Urinary bladder (tissue), 4 donors: ENCODE results near the gene TTC12. TPM values are rescaled to one million over a fixed set of nuclear protein-coding genes. Genes with fewer than 3 reads are reported as not detected.

ENCODE experiments used
- DNase-seq: peaks from one replicate; pipeline ENCODE4 v3.0.0-alpha.2; 2015; ENCODE audit errors: extremely low spot score
- H3K27ac ChIP-seq: one replicate; pipeline ENCODE4 v1.5.1; 2013; ENCODE audit warnings: low read depth, mild to moderate bottlenecking, moderate library complexity
- H3K36me3 ChIP-seq: one replicate; pipeline ENCODE4 v1.6.1; 2013; ENCODE audit warnings: mild to moderate bottlenecking, moderate library complexity; ENCODE audit not compliant: insufficient read depth
- H3K4me1 ChIP-seq: one replicate; pipeline ENCODE4 v1.6.1; 2013; ENCODE audit warnings: mild to moderate bottlenecking, moderate library complexity; ENCODE audit not compliant: insufficient read depth
- H3K4me3 ChIP-seq: one replicate; pipeline ENCODE4 v1.5.1; 2013; ENCODE audit warnings: low read depth, low read length
- WGBS: extraction: QIAGEN DNeasy Blood & Tissue Kit; methylation state at CpG from one replicate; pipeline ENCODE4 v1.1.7; 2013; 5-methylcytosine and 5-hydroxymethylcytosine counted together
- polyA plus RNA-seq: library from polyadenylated mRNA; stranded (reverse); fragments of 200-250 nt; gene quantifications from one replicate; pipeline ENCODE4 v1.2.3, GENCODE V29; 2013
- total RNA-seq: library from RNA; depleted of rRNA; stranded (reverse); fragments of >200 nt; gene quantifications from one replicate; pipeline ENCODE4 v1.2.3, GENCODE V29; 2014
- donor health status: healthy with polysubstance abuse.
- donor health status: healthy.

Gene TTC12
- total and polyA plus RNA-seq, 2 donors = 12.0 to 27.7 TPM

- no peak for DNase-seq
- H3K4me1 ChIP-seq = no peaks in the 10 kb centered on the region
- no peak overlapping the region for H3K27ac ChIP-seq
- no peak overlapping the region for H3K4me3 ChIP-seq
- H3K36me3 ChIP-seq = no peaks in the 10 kb centered on the region
Measured at GRCh38 chr11:113382121-113382520, 67.7 kb downstream of the TTC12 start.

GRCh38 chr11:113384551-113384950, 70.2 kb downstream of the TTC12 start:
- no peak overlapping the region for H3K27ac ChIP-seq
- no peak overlapping the region for H3K4me3 ChIP-seq
- DNase-seq = peak; percentile 58
- WGBS = 50% methylated on average over 3 of the region's 3 CpGs
- H3K4me1 ChIP-seq = no peaks in the 10 kb centered on the region
- no peaks in the 10 kb centered on the region for H3K36me3 ChIP-seq

DNA sequence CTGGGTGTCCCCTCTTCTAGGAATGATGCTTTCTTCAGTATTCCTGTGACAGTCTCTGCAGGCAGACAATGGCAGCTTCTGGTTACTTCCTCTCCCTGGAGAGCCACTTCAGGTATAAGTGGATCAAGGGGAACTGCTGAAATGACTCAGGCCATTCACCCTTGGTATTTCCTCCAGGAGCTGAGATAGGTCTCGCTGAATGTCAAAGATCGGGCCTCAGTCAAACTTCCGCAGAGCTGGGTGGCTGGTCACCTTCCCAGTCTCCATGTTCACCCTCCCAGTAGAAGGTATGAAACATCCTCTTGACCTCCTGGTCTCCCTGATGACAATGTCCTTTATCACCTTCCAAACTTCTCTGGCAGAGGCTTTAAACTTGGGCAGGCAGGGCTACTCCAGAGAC, 71.4 kb downstream of the TTC12 start:
- Histone ChIP-seq H3K4me1 (no peaks in the 10 kb centered on the region), H3K36me3 (no peaks in the 10 kb centered on the region), H3K27ac (no peak overlapping the region), H3K4me3 (no peak overlapping the region)
- DNase-seq = no peak
- 95% methylated on average over 3 of the region's 3 CpGs for WGBS

GRCh38 chr11:113386866-113387265, 72.5 kb downstream of the TTC12 start:
- H3K36me3 ChIP-seq = no peaks in the 10 kb centered on the region
- no peak for DNase-seq
- WGBS = 85% methylated on average over 6 of the region's 6 CpGs
- H3K4me1 ChIP-seq = no peaks in the 10 kb centered on the region
- no peak overlapping the region for H3K4me3 ChIP-seq
- no peak overlapping the region for H3K27ac ChIP-seq

DNA sequence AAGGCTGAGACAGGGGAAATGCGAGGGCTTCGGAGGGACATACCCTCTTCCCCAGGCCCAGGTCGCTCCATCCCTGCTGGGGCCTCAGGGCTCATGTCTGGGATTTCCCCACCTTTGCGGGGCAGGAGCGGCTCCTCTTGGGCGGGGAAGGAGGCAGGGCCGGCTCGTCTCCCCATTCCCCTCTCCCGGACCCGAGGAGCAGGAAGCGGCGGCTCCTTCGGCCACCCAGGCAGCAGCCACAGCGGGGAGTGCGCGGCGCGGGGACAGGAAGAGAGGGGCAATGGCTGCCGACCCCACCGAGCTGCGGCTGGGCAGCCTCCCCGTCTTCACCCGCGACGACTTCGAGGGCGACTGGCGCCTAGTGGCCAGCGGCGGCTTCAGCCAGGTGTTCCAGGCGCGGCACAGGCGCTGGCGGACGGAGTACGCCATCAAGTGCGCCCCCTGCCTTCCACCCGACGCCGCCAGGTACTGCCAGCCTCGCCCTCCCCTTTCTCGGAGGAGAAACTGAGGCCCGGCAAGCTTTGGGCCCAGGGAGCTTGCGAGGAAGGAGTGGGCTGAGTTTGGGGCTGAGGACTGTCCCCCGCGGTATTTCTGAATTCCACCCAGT, 73.3 kb downstream of the TTC12 start, which contains the start of gene ANKK1:
TSS of gene ANKK1 (plus strand) at position 175 of the 607 bp plus-strand sequence. CDS start at position 281, 106 bp downstream.
- 7% methylated on average over 45 of the region's 46 CpGs for WGBS
- Histone ChIP-seq H3K4me1 (no peaks in the 10 kb centered on the region), H3K4me3 (peak within 1 kb of the TSS; percentile 10), H3K27ac (no peak within 1 kb of the TSS), H3K36me3 (no peaks in the 10 kb centered on the region)
- DNase-seq = no peak

- DNase-seq = no peak
- Histone ChIP-seq H3K27ac (no peak overlapping the region), H3K4me3 (no peak overlapping the region), H3K36me3 (no peaks in the 10 kb centered on the region), H3K4me1 (no peaks in the 10 kb centered on the region)
- WGBS = 43% methylated on average over 3 of the region's 3 CpGs
Measured at GRCh38 chr11:113389272-113389671, 74.9 kb downstream of the TTC12 start.

- no peaks in the 10 kb centered on the region for H3K4me1 ChIP-seq
Measured at GRCh38 chr11:113392236-113392921, 78.0 kb downstream of the TTC12 start.

GRCh38 chr11:113393501-113393985, 79.2 kb downstream of the TTC12 start:
- H3K27ac ChIP-seq = no peak overlapping the region
- no peaks in the 10 kb centered on the region for H3K36me3 ChIP-seq
- 77% methylated on average over 8 of the region's 8 CpGs for WGBS
- H3K4me1 ChIP-seq = no peaks in the 10 kb centered on the region
- no peak overlapping the region for H3K4me3 ChIP-seq
- DNase-seq = no peak

More at GRCh38 chr11:113392236-113392921, 78.0 kb downstream of the TTC12 start:
- WGBS = 83% methylated on average over 3 of the region's 3 CpGs
- Histone ChIP-seq H3K27ac (no peak overlapping the region), H3K36me3 (no peaks in the 10 kb centered on the region), H3K4me3 (no peak overlapping the region)
- no peak for DNase-seq

GRCh38 chr11:113394919-113395318, 80.5 kb downstream of the TTC12 start:
- Histone ChIP-seq H3K4me3 (no peak overlapping the region), H3K36me3 (no peaks in the 10 kb centered on the region), H3K4me1 (no peaks in the 10 kb centered on the region), H3K27ac (no peak overlapping the region)
- no peak for DNase-seq
- 95% methylated on average over 11 of the region's 11 CpGs for WGBS

GRCh38 chr11:113395782-113396336, 81.5 kb downstream of the TTC12 start:
- Histone ChIP-seq H3K27ac (no peak overlapping the region), H3K36me3 (no peaks in the 10 kb centered on the region), H3K4me1 (no peaks in the 10 kb centered on the region), H3K4me3 (no peak overlapping the region)
- 95% methylated on average over 9 of the region's 9 CpGs for WGBS
- no peak for DNase-seq

DNA sequence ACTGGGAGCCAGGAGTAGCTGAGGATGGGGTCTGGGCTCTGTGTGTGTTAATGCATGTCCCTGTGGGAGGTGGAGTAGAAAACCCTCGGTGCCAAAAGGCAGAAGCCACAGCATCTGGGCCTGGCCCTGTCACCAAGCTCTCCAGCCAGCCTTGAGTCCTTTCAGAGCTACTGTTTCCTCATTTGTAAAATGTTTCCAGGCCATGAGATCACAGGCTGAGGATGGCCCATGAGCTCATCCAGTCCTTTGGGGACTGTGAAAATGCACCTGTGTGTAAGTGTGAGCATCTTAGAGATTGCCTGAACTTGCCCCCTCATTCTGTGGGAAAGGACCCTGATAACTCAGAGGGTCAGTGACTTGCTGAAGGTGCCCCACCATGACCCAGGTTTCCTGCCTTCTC, 82.3 kb downstream of the TTC12 start:
- Histone ChIP-seq H3K4me3 (no peak overlapping the region), H3K27ac (no peak overlapping the region), H3K4me1 (no peaks in the 10 kb centered on the region), H3K36me3 (no peaks in the 10 kb centered on the region)
- 76% methylated on average over 1 of the region's 1 CpG for WGBS
- DNase-seq = no peak

DNA sequence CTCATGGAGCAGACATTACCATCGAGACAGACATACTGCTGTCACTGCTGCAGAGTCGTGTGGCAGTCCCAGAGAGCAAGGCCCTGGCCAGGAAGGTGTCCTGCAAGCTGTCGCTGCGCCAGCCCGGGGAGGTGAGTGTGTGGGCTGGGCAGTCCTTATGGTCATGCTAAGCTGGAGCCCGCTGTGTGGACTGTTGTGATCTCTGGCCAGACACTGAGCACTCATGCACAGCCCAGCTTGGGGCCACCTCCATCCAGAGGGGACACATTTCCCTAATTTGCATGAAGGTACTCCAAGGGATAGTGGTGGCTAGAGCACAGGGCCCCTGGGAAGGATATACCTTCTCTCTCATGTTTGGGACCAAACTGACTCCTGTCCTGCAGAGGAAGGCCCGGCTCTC, 82.8 kb downstream of the TTC12 start:
- H3K4me3 ChIP-seq = no peak overlapping the region
- no peaks in the 10 kb centered on the region for H3K36me3 ChIP-seq
- WGBS = 78% methylated on average over 7 of the region's 7 CpGs
- DNase-seq = no peak
- no peak overlapping the region for H3K27ac ChIP-seq
- H3K4me1 ChIP-seq = no peaks in the 10 kb centered on the region

- Histone ChIP-seq H3K36me3 (no peaks in the 10 kb centered on the region), H3K4me3 (no peak overlapping the region), H3K27ac (no peak overlapping the region), H3K4me1 (no peaks in the 10 kb centered on the region)
- no peak for DNase-seq
- WGBS = 89% methylated on average over 4 of the region's 4 CpGs
Measured at GRCh38 chr11:113397821-113398220, 83.4 kb downstream of the TTC12 start.
